Measurements from ENCODE around the gene METAP1. TPM values are rescaled to one million over a fixed set of nuclear protein-coding genes. Genes with fewer than 3 reads are reported as not detected.

The METAP1 gene
- total RNA-seq, 1 experiment from 2014 or later: 112 TPM

DNA sequence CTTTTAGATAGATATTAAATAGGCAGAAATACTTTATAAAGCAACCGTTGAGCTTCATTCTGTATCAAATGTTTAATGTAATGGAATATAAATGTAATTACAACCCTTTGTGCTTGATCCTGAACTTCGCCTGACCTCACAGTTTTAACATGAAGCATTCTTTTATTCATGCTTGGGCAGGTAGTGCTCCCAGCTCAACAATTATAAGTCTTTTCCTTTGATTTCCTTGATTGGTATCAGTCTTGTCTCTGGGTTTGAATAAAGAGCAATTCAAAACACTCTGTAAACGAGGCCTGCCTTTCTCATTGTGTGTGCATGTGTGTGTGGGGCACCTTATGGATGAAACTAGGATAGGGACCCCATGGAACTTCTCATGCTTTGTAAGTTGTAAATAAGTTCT, 6.8 kb downstream of the METAP1 start:
- intact Hi-C loops (cut with micrococcal nuclease): no loop called here
- H3K27me3 ChIP-seq (ENCODE audit: insufficient read depth, low read length): no peaks in the 10 kb centered on the region
- no peaks in the 10 kb centered on the region for H3K9me2 ChIP-seq (ENCODE audit: insufficient read depth)
- RAD21 ChIA-PET (ENCODE audit: low non-redundant PET in 1 of 2, low total read pairs in 2 of 2, uncharacterized antibody in 2 of 2, unreplicated experiment in 2 of 2): no interaction called here
- H3K4me1 ChIP-seq (ENCODE audit: control insufficient read depth in 1 of 2, insufficient read depth in 2 of 2, low read length in 2 of 2): peaks cover 5 to 8% of the 10 kb centered on the region in 2 experiments; a peak in 3 of 4 replicates
- DNase-seq (ENCODE audit: low read depth, low spot score): no peak
- H3K4me2 ChIP-seq (ENCODE audit: low read length): no peak overlapping the region
- CTCF ChIA-PET: interaction anchor here (0.8 kb wide), 1 partner anchor 54 kb away, joined by 3 read pairs; no protein-coding TSS in a partner anchor
- peaks cover 100% of the 10 kb centered on the region for H3K79me2 ChIP-seq (ENCODE audit: insufficient read depth, low read length)
- H4K20me1 ChIP-seq (ENCODE audit: insufficient read depth): peaks cover 37% of the 10 kb centered on the region; the same call in 1 of the 2 replicates
- no peak for ATAC-seq
- H3K4me3 ChIP-seq (replicated peaks in 1 of 2; ENCODE audit: low read depth in 1 of 2, low read length in 2 of 2): no peak overlapping the region
- BruUV-seq (replicated peaks): no TSS peak
- H2AFZ ChIP-seq (ENCODE audit: low read depth, low read length, poor library complexity, severe bottlenecking): no peak overlapping the region
- no peak overlapping the region for H3K9ac ChIP-seq (ENCODE audit: low read length)
- POLR2A ChIA-PET: no interaction called here
- H3K27ac ChIP-seq (ENCODE audit: low read depth, low read length): no peak overlapping the region
- no peak for TF ChIP-seq EZH2phosphoT487 (IDR thresholded peaks at IDR 0.05; ENCODE audit: borderline replicate concordance)
- no peak for TF ChIP-seq POLR2A (IDR thresholded peaks at IDR 0.05; ENCODE audit: borderline replicate concordance, extremely low read depth, insufficient read depth, insufficient read length)
- TF ChIP-seq CEBPB (IDR thresholded peaks at IDR 0.05; ENCODE audit: low read depth): no peak
- TF ChIP-seq YY1 (IDR thresholded peaks at IDR 0.05; ENCODE audit: extremely low read depth, insufficient replicate concordance, low read depth, low read length): no peak
- no peaks in the 10 kb centered on the region for H3K36me3 ChIP-seq (ENCODE audit: control insufficient read depth in 1 of 2, insufficient read depth in 2 of 2, low read length in 2 of 2)
- no peaks in the 10 kb centered on the region for H3K9me3 ChIP-seq (ENCODE audit: control insufficient read depth in 1 of 2, insufficient read depth in 1 of 2, low read depth in 1 of 2, low read length in 2 of 2)

DNA sequence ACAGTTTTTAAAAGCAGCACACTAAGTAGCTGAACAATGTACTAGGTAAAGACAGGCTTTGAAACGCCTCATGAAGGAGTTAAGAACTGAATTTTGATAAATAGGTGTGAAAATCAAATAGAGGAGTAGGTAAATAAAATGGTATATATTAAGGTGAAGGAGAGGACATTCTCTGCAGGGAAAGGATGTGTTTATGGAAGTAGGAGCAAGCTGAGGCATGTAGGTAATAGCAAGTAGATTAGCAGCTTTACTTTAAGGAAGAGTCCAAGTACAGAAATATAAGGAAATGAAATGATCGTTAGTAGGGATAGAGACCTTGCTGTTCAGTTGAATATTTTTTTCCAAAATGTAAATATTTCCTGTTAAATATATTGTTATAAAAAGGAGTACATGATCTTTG, 12.5 kb downstream of the METAP1 start:
- Histone ChIP-seq H3K4me1 (ENCODE audit: control insufficient read depth in 1 of 2, insufficient read depth in 2 of 2, low read length in 2 of 2) (no peaks in the 10 kb centered on the region), H3K9me3 (ENCODE audit: control insufficient read depth in 1 of 2, insufficient read depth in 1 of 2, low read depth in 1 of 2, low read length in 2 of 2) (no peaks in the 10 kb centered on the region), H3K9me2 (ENCODE audit: insufficient read depth) (no peaks in the 10 kb centered on the region), H2AFZ (ENCODE audit: low read depth, low read length, poor library complexity, severe bottlenecking) (no peak overlapping the region), H3K27me3 (ENCODE audit: insufficient read depth, low read length) (no peaks in the 10 kb centered on the region), H4K20me1 (ENCODE audit: insufficient read depth) (peaks cover 27% of the 10 kb centered on the region; the same call in 1 of the 2 replicates), H3K9ac (ENCODE audit: low read length) (no peak overlapping the region), H3K4me2 (ENCODE audit: low read length) (no peak overlapping the region), H3K4me3 (replicated peaks in 1 of 2; ENCODE audit: low read depth in 1 of 2, low read length in 2 of 2) (no peak overlapping the region), H3K27ac (ENCODE audit: low read depth, low read length) (no peak overlapping the region), H3K36me3 (ENCODE audit: control insufficient read depth in 1 of 2, insufficient read depth in 2 of 2, low read length in 2 of 2) (no peaks in the 10 kb centered on the region), H3K79me2 (ENCODE audit: insufficient read depth, low read length) (peaks cover 100% of the 10 kb centered on the region)
- RAD21 ChIA-PET (ENCODE audit: low non-redundant PET in 1 of 2, low total read pairs in 2 of 2, uncharacterized antibody in 2 of 2, unreplicated experiment in 2 of 2): no interaction called here
- CTCF ChIA-PET: no interaction called here
- DNase-seq (ENCODE audit: low read depth, low spot score) (no peak), ATAC-seq (no peak)
- intact Hi-C loops (cut with micrococcal nuclease): no loop called here
- POLR2A ChIA-PET: interaction anchor here (1.8 kb wide), 1 partner anchor 13 kb away, joined by 6 read pairs; the partner anchor contains the start of gene METAP1
- BruUV-seq (replicated peaks): no TSS peak
- no peak for TF ChIP-seq EGR1 (IDR thresholded peaks at IDR 0.05; ENCODE audit: low read depth)
- TF ChIP-seq CEBPB (IDR thresholded peaks at IDR 0.05; ENCODE audit: low read depth): no peak
- TF ChIP-seq CBX3 (IDR thresholded peaks at IDR 0.05; ENCODE audit: low read depth): no peak
- no peak for TF ChIP-seq SRF (IDR thresholded peaks at IDR 0.05; ENCODE audit: low read depth)
- no peak for TF ChIP-seq JUND (IDR thresholded peaks at IDR 0.05)
- TF ChIP-seq, protein P1, sequence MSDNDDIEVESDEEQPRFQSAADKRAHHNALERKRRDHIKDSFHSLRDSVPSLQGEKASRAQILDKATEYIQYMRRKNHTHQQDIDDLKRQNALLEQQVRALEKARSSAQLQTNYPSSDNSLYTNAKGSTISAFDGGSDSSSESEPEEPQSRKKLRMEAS (IDR thresholded peaks at IDR 0.05): no peak
- no peak for TF ChIP-seq ZNF274 (IDR thresholded peaks at IDR 0.05; ENCODE audit: low read depth, low read length)
- no peak for TF ChIP-seq CTCF (IDR thresholded peaks at IDR 0.05 in 2 of 3, conservative IDR thresholded peaks at IDR 0.05 in 1 of 3; ENCODE audit: borderline replicate concordance in 1 of 3, insufficient read depth in 1 of 3, low read depth in 2 of 3, low read length in 2 of 3)
- TF ChIP-seq SP1 (IDR thresholded peaks at IDR 0.05; ENCODE audit: low read depth): no peak
- TF ChIP-seq TCF7L2 (IDR thresholded peaks at IDR 0.05; ENCODE audit: borderline replicate concordance, extremely low read depth, insufficient read depth, insufficient read length): no peak
- TF ChIP-seq FOSL1 (IDR thresholded peaks at IDR 0.05; ENCODE audit: low read depth): no peak
- no peak for TF ChIP-seq POLR2AphosphoS5 (IDR thresholded peaks at IDR 0.05; ENCODE audit: low read depth, low read length)
- no peak for TF ChIP-seq POLR2A (IDR thresholded peaks at IDR 0.05; ENCODE audit: borderline replicate concordance, extremely low read depth, insufficient read depth, insufficient read length)
- no peak for TF ChIP-seq ELF1 (IDR thresholded peaks at IDR 0.05; ENCODE audit: borderline replicate concordance, low read depth)
- TF ChIP-seq YY1 (IDR thresholded peaks at IDR 0.05; ENCODE audit: extremely low read depth, insufficient replicate concordance, low read depth, low read length): no peak
- TF ChIP-seq EZH2phosphoT487 (IDR thresholded peaks at IDR 0.05; ENCODE audit: borderline replicate concordance): no peak
- TF ChIP-seq ZFX (IDR thresholded peaks at IDR 0.05): no peak
- TF ChIP-seq EZH2 (IDR thresholded peaks at IDR 0.05): no peak
